Fibroblast of mammary gland (primary cell): ENCODE measurements around the gene POU2AF3.

Source experiments
- DNase-seq: peaks from one replicate; pipeline ENCODE4 v3.0.0-alpha.2; 2010; ENCODE audit warnings: low read depth
- H3K4me3 ChIP-seq: 2 replicates; pipeline ENCODE4 v1.5.1; 2011; ENCODE audit warnings: low read depth, mild to moderate bottlenecking, low read length, moderate library complexity; ENCODE audit not compliant: control insufficient read depth
- TF ChIP-seq, protein P1 (sequence below): conservative IDR thresholded peaks from 2 replicates; pipeline ENCODE4 v1.5.1; 2011; ENCODE audit warnings: low read depth, low read length, inconsistent platforms; ENCODE audit not compliant: control insufficient read depth, insufficient read depth

The POU2AF3 gene

DNA sequence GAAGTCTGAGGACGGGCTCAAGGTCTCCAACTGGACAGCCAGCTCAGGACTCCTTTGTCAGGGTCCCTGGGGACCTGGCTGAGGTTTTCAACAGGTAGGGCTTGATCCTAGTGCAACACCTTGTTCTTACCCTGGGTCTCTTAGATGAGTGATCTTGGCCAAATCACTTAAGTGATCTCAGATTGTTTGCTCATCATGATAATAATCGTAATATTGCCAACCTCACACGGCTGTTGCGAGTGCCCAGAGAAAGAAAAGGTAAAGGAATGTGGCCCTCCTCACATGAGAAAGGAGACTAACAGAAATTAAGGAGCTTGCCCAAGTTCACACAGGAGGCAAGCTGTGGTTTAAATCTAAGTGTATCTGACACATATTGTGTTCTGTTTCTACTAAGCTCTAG is 28.5 kb downstream of the POU2AF3 start:
- no peak overlapping the region for H3K4me3 ChIP-seq
- TF ChIP-seq, protein P1, sequence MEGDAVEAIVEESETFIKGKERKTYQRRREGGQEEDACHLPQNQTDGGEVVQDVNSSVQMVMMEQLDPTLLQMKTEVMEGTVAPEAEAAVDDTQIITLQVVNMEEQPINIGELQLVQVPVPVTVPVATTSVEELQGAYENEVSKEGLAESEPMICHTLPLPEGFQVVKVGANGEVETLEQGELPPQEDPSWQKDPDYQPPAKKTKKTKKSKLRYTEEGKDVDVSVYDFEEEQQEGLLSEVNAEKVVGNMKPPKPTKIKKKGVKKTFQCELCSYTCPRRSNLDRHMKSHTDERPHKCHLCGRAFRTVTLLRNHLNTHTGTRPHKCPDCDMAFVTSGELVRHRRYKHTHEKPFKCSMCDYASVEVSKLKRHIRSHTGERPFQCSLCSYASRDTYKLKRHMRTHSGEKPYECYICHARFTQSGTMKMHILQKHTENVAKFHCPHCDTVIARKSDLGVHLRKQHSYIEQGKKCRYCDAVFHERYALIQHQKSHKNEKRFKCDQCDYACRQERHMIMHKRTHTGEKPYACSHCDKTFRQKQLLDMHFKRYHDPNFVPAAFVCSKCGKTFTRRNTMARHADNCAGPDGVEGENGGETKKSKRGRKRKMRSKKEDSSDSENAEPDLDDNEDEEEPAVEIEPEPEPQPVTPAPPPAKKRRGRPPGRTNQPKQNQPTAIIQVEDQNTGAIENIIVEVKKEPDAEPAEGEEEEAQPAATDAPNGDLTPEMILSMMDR = no peak
- DNase-seq = no peak

DNA sequence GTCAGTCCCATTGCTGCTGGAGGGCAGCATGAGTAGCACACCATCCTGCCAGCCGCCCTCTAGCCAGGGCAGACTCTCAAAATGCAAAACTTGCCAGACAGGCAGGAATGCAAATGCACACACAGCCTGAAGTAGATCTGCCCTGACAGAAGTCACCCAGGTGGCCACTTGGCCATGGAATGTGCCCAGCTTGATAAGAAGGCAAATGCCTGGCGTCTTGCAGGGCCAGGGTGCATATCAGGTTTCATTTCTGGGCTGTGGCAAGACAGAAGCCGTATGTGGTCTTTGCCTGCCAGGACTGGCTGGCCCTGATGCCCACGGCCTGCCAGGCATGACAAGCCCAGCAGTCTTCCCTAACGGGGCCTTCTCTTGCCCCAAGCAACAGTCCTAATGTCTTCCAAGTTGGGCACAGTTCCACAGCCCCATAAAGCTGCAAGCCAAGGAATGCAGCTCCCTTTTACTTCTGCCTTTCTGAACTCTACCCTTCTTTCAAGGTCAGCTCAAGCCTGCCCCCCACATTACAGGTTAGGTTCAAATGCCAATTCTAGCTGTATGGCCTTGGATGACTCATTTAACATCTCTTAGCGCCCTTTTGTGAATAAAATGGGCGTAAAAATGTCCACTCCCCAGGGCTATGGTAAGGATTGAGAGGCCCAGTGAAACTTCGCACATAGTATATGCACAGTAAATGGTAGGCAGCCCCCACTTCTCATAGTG is 29.7 kb downstream of the POU2AF3 start:
- no peak for DNase-seq
- TF ChIP-seq, protein P1 = no peak
- no peak overlapping the region for H3K4me3 ChIP-seq

DNA sequence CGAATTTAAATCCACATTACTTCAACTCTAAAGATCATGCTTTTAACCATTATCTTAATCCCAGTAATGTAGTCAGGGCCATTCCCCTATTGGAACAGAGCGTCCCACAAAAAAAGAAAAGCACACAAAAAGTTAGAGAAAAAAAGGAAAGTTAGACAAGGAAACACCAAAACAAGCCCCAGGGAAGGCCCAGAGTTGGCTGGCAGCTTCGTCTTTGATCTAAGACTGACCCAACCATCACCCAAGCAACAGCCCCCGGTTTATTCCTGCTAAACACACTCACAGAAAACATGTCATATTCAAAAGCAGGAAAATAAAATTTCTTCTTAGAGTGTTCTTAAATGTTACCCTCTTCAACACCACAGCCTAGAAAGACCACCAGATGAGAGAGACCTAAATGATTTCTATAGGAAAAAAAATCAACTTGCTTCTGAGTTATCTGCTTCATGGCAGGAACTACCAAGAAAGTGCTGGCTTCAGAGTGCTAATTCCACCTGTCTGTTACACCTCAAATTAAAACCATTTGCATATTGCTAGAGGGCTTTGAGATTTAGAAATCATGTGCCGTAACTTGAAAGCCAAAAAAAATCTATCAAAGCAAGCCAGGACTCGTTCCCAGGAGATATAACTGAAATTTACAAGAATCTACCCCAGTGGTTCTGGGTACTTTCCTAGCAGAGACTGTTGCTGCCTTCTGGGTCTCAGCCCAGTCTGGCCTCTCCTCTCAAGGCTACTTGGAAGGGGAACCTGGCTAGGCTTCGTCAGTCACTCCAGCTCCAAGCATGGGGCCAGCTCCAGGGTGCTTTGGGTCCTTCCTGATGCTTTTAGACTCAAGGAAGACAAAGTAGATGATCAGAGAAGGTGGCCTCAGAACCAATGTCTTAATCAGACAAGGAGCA is 31.2 kb downstream of the POU2AF3 start:
- no peak for DNase-seq
- H3K4me3 ChIP-seq = no peak overlapping the region
- TF ChIP-seq, protein P1 = no peak

DNA sequence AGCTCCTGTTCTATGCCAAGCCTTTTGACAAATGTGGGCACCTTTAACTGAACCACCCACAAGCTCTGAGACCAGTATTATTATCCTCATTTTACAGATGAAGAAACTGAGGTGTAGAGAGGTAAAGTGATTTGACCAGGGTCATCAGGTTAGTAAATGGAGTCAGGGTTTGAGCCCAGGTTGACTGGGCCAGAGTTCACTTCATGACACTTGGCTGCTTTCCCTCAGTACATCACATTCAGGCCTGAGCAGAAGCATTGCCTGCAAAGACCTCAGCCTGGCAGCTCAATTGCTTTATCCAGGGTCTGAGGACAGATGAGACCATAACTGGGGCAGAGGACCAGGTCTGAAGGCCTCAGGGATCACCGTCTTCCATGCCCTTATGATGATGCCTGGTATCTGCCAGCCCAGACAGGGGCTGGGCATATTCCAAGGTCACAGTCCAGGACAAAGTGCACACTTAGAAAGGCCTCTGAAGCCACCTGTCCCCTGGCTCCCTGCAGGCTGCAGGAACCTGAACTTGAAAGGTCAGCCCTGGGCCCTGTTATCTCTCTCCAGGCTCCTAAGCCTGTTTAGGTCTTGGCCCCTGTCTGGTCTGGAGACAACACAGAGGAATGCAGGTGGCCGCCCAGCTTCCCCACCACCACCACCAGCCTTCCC is 32.0 kb downstream of the POU2AF3 start:
- DNase-seq = no peak
- TF ChIP-seq, protein P1 = no peak
- H3K4me3 ChIP-seq = no peak overlapping the region

DNA sequence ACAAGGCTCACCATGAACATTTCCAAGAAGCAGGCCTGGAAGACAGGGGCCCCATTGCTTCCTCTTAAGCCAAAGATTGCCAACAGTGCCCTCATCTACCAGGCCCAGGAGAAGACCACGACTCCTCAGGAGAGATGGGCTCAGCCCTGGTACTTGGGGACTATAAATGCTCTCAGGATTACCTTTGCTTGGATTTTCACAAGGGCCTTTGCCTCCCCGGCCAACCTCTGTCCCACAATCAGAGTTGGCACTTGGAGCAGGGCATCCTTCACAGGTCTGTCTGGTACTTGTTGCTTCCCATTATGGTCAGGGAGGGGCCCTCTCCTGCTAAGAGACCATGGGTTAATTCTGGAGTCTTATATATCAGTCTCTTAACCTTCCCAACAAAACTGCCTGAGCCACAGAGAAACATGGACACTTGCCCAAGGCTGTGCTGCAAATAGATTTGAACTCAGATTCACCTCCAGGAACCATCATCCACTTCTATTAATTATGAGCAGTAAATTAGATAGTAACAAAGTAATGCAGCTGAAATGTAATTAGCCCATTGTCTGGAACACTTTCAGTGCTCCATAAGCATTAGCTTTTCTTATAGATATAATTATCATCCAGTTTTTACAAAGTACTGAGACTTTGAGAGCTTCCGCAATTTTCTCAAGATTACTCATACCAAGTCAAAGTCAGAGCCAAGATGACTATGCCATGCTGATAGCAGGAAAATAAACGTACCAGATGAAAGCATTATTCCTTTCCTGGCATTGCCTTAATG is 33.5 kb downstream of the POU2AF3 start:
- TF ChIP-seq, protein P1 = no peak
- DNase-seq = peak; percentile 65
- no peak overlapping the region for H3K4me3 ChIP-seq

DNA sequence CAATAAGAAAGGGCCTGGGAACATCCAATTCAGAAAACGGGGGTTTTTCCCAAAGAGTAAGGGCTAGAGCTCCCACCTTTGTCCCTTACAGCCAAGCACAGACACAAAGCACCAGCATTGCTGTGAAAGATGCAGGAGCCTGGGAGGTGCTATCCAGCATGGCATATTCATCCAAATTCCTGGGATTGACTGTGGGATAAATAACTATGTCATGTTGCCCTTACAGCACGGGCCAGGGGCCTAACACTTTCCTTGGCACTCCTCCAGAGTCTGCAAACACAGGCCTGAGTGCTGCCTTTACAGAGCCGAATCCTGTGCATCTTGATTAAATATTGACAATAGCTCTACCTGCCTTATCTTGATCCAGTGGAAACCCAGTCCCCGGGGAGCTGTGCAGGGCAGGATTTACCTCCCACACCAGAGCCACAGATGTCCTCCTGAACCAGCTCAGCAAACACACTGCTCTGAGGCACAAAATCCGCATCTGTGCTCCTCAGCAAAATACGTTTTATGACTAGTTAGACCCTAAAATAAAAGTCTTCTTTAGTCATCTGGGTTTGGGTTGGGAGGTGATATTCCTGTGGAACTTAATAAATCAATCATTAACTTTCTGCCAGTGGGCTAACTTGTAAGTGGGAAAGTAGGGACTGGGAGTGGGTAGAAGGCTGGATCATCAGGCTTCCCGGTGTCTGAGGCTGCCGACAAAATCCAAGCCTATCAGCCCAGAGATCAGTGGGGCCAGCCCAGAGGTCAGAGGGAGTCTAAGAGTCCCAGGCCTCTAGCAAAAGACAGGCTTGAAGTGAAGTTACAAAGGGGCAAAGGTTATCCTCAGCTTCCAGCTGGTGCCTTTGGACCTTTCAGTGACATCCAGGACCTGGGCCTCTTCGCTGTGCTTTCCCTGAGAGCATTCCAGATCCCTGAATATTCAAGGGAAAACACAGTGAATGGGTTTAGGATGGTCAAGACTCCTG is 36.5 kb downstream of the POU2AF3 start:
- no peak overlapping the region for H3K4me3 ChIP-seq
- DNase-seq = no peak
- TF ChIP-seq, protein P1 = no peak
